GM19438 (cell line): ENCODE data around the gene INTS14.
"Not testable (repeated sequence)": the region's sequence is repeated elsewhere in the genome, so short reads cannot be mapped to it uniquely, and the experiment has no call there.

Experiments
- ATAC-seq: cut with Tn5 transposase; IDR thresholded peaks from one replicate; pipeline ENCODE4 v1.9.1; 2021; ENCODE audit warnings: low read depth; ENCODE audit not compliant: unreplicated experiment

Gene INTS14

GRCh38 chr15:65583701-65584100 lies 27.2 kb downstream of the INTS14 start:
- ATAC-seq = no peak

- no peak for ATAC-seq
Measured at GRCh38 chr15:65580287-65580686, 30.6 kb downstream of the INTS14 start.

GRCh38 chr15:65579762-65580161 lies 31.2 kb downstream of the INTS14 start:
- ATAC-seq = no peak

GRCh38 chr15:65578904-65579728 lies 31.8 kb downstream of the INTS14 start:
- ATAC-seq = no peak

GRCh38 chr15:65577129-65577996 lies 33.6 kb downstream of the INTS14 start:
- no peak for ATAC-seq

GRCh38 chr15:65576664-65577063 lies 34.3 kb downstream of the INTS14 start:
- ATAC-seq = no peak

- ATAC-seq = no peak
Measured at GRCh38 chr15:65571971-65572370, 39.0 kb downstream of the INTS14 start.

- ATAC-seq = no peak
Measured at GRCh38 chr15:65569728-65570127, 41.2 kb downstream of the INTS14 start.

- ATAC-seq = no peak
Measured at GRCh38 chr15:65561934-65562333, 49.0 kb downstream of the INTS14 start.

GRCh38 chr15:65559941-65560340 lies 51.0 kb downstream of the INTS14 start:
- ATAC-seq = no peak

GRCh38 chr15:65558997-65559760 lies 51.8 kb downstream of the INTS14 start:
- no peak for ATAC-seq

- ATAC-seq = no peak
Measured at GRCh38 chr15:65558336-65558735, 52.6 kb downstream of the INTS14 start.

- no peak for ATAC-seq
Measured at GRCh38 chr15:65556622-65557021, 54.3 kb downstream of the INTS14 start.

- ATAC-seq = no peak
Measured at GRCh38 chr15:65553691-65554090, 57.2 kb downstream of the INTS14 start.

GRCh38 chr15:65552851-65553250 lies 58.1 kb downstream of the INTS14 start:
- not testable (repeated sequence) for ATAC-seq

- no peak for ATAC-seq
Measured at GRCh38 chr15:65551183-65551582, 59.7 kb downstream of the INTS14 start.

GRCh38 chr15:65550681-65551098 lies 60.2 kb downstream of the INTS14 start:
- no peak for ATAC-seq

GRCh38 chr15:65549288-65549687 lies 61.6 kb downstream of the INTS14 start:
- not testable (repeated sequence) for ATAC-seq

- ATAC-seq = no peak
Measured at GRCh38 chr15:65547841-65548240, 63.1 kb downstream of the INTS14 start.

- ATAC-seq = no peak
Measured at GRCh38 chr15:65541231-65541820, 69.6 kb downstream of the INTS14 start.
